ENCODE data around the gene PCDHB11. TPM values are rescaled to one million over a fixed set of nuclear protein-coding genes. Genes with fewer than 3 reads are reported as not detected.
"Not testable (repeated sequence)": the region's sequence is repeated elsewhere in the genome, so short reads cannot be mapped to it uniquely, and the experiment has no call there.

PCDHB11 gene
- total RNA-seq, 1 donor: 1.1 TPM

DNA sequence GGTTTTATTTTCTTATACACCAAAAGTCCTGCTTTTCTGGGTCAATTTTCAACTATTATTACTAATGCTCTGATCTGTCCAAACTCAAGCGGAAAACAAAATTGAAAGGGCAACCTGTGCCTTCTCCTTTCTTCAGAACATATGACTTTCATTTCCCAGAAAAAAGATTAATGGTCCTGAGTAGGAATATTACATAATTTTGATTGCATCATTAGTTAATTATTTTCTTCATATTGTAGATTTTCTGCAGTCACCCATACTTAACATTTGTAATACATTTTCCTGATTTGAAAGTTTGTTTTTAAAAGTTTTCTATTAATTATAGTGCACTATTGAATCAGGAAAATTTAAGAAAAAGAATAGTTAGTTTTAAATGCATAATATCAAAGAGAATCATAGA is 23.5 kb upstream of the PCDHB11 start:
- H3K27me3 ChIP-seq (ENCODE audit: insufficient read depth, low read length): no peaks in the 10 kb centered on the region
- TF ChIP-seq, protein P1, sequence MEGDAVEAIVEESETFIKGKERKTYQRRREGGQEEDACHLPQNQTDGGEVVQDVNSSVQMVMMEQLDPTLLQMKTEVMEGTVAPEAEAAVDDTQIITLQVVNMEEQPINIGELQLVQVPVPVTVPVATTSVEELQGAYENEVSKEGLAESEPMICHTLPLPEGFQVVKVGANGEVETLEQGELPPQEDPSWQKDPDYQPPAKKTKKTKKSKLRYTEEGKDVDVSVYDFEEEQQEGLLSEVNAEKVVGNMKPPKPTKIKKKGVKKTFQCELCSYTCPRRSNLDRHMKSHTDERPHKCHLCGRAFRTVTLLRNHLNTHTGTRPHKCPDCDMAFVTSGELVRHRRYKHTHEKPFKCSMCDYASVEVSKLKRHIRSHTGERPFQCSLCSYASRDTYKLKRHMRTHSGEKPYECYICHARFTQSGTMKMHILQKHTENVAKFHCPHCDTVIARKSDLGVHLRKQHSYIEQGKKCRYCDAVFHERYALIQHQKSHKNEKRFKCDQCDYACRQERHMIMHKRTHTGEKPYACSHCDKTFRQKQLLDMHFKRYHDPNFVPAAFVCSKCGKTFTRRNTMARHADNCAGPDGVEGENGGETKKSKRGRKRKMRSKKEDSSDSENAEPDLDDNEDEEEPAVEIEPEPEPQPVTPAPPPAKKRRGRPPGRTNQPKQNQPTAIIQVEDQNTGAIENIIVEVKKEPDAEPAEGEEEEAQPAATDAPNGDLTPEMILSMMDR (IDR thresholded peaks at IDR 0.05; ENCODE audit: extremely low read depth, low read depth, low read length): no peak
- H3K36me3 ChIP-seq (ENCODE audit: insufficient read depth, low read length): no peaks in the 10 kb centered on the region
- H3K79me2 ChIP-seq (ENCODE audit: insufficient read depth, low read length): no peaks in the 10 kb centered on the region
- H3K4me2 ChIP-seq (ENCODE audit: insufficient read depth, low read length): no peak overlapping the region
- no peak overlapping the region for H2AFZ ChIP-seq (ENCODE audit: low read length)
- H3K27ac ChIP-seq (ENCODE audit: low read depth, low read length): no peak overlapping the region
- H3K4me3 ChIP-seq (ENCODE audit: insufficient read depth, low read length): no peak overlapping the region
- no peak for DNase-seq (ENCODE audit: insufficient read length, low spot score, missing footprints)
- H4K20me1 ChIP-seq (ENCODE audit: insufficient read depth, low read length): no peaks in the 10 kb centered on the region
- H3K4me1 ChIP-seq (ENCODE audit: insufficient read depth, low read length): no peaks in the 10 kb centered on the region
- no peaks in the 10 kb centered on the region for H3K9me3 ChIP-seq (ENCODE audit: low read depth, low read length)

DNA sequence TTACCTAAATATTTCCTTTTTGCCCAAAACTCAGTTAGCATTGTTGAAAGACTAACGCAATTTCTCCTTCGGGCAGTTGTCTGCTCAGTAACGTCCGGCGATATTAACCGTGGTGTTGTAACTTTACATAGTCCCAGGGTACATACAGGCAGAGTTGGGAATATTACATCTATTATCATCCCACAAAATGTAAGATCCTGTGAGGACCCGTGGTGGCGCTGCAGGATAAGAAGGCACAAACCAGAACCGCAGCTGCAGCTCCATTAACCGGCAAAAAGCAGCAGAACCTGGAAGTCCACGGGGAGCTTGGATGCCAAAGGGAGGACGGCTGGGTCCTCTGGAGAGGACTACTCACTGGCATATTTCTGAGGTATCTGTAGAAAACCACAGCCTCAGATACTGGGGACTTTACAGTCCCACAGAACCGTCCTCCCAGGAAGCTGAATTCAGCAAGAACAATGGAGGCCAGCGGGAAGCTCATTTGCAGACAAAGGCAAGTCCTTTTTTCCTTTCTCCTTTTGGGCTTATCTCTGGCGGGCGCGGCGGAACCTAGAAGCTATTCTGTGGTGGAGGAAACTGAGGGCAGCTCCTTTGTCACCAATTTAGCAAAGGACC is 21.7 kb upstream of the PCDHB11 start, which contains the start of gene PCDHB8:
PCDHB8 (plus strand) TSS at position 214 of the 615 bp plus-strand sequence; CDS start at position 459, 245 bp downstream.
- H2AFZ ChIP-seq (ENCODE audit: low read length); DNase-seq (ENCODE audit: insufficient read length, low spot score, missing footprints); H3K4me2 ChIP-seq (ENCODE audit: insufficient read depth, low read length); H3K27ac ChIP-seq (ENCODE audit: low read depth, low read length); H3K27me3 ChIP-seq (ENCODE audit: insufficient read depth, low read length); H3K9me3 ChIP-seq (ENCODE audit: low read depth, low read length); H3K4me3 ChIP-seq (ENCODE audit: insufficient read depth, low read length); H3K79me2 ChIP-seq (ENCODE audit: insufficient read depth, low read length); H3K36me3 ChIP-seq (ENCODE audit: insufficient read depth, low read length); H4K20me1 ChIP-seq (ENCODE audit: insufficient read depth, low read length); H3K4me1 ChIP-seq (ENCODE audit: insufficient read depth, low read length): not testable (repeated sequence)
- TF ChIP-seq, protein P1 (IDR thresholded peaks at IDR 0.05; ENCODE audit: extremely low read depth, low read depth, low read length): peak; percentile 17

DNA sequence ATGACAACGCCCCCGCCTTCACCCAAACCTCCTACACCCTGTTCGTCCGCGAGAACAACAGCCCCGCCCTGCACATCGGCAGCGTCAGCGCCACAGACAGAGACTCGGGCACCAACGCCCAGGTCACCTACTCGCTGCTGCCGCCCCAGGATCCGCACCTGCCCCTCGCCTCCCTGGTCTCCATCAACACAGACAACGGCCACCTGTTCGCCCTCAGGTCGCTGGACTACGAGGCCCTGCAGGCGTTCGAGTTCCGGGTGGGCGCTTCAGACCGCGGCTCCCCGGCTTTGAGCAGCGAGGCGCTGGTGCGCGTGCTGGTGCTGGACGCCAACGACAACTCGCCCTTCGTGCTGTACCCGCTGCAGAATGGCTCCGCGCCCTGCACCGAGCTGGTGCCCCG is 20.1 kb upstream of the PCDHB11 start:
- not testable (repeated sequence) for H2AFZ ChIP-seq (ENCODE audit: low read length); H3K4me2 ChIP-seq (ENCODE audit: insufficient read depth, low read length); H3K79me2 ChIP-seq (ENCODE audit: insufficient read depth, low read length); H3K4me3 ChIP-seq (ENCODE audit: insufficient read depth, low read length); DNase-seq (ENCODE audit: insufficient read length, low spot score, missing footprints); H3K27ac ChIP-seq (ENCODE audit: low read depth, low read length); H3K9me3 ChIP-seq (ENCODE audit: low read depth, low read length); H3K4me1 ChIP-seq (ENCODE audit: insufficient read depth, low read length); H3K27me3 ChIP-seq (ENCODE audit: insufficient read depth, low read length); H3K36me3 ChIP-seq (ENCODE audit: insufficient read depth, low read length); H4K20me1 ChIP-seq (ENCODE audit: insufficient read depth, low read length)

DNA sequence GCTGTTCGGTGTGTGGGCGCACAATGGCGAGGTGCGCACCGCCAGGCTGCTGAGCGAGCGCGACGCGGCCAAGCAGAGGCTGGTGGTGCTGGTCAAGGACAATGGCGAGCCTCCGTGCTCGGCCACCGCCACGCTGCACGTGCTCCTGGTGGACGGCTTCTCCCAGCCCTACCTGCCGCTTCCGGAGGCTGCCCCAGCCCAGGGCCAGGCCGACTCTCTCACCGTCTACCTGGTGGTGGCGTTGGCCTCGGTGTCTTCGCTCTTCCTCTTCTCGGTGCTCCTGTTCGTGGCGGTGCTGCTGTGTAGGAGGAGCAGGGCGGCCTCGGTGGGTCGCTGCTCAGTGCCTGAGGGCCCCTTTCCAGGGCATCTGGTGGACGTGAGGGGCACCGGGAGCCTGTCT is 19.6 kb upstream of the PCDHB11 start:
- H3K9me3 ChIP-seq (ENCODE audit: low read depth, low read length); H4K20me1 ChIP-seq (ENCODE audit: insufficient read depth, low read length); H3K79me2 ChIP-seq (ENCODE audit: insufficient read depth, low read length); H3K27me3 ChIP-seq (ENCODE audit: insufficient read depth, low read length); H3K4me2 ChIP-seq (ENCODE audit: insufficient read depth, low read length); H2AFZ ChIP-seq (ENCODE audit: low read length); H3K4me1 ChIP-seq (ENCODE audit: insufficient read depth, low read length); H3K36me3 ChIP-seq (ENCODE audit: insufficient read depth, low read length); H3K27ac ChIP-seq (ENCODE audit: low read depth, low read length); H3K4me3 ChIP-seq (ENCODE audit: insufficient read depth, low read length); DNase-seq (ENCODE audit: insufficient read length, low spot score, missing footprints): not testable (repeated sequence)

DNA sequence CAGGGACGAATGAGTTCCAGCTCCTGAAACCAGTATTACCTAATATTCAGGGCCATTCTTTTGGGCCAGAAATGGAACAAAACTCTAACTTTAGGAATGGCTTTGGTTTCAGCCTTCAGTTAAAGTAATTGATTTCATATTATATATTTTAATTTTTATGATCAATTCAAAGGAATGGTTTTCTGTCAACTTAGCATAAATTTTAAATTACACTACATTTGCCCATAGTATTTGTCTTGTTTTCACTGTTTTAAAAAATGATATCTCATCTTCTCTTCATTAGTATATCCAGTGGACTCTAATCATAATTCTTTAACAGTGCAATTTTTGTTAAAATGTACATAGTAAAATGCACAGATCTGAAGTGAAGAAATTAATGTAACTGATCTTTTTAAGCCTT is 19.1 kb upstream of the PCDHB11 start:
- no peak for DNase-seq (ENCODE audit: insufficient read length, low spot score, missing footprints)
- Histone ChIP-seq H3K9me3 (ENCODE audit: low read depth, low read length) (no peaks in the 10 kb centered on the region), H3K27me3 (ENCODE audit: insufficient read depth, low read length) (no peaks in the 10 kb centered on the region), H3K36me3 (ENCODE audit: insufficient read depth, low read length) (no peaks in the 10 kb centered on the region), H4K20me1 (ENCODE audit: insufficient read depth, low read length) (no peaks in the 10 kb centered on the region), H3K4me2 (ENCODE audit: insufficient read depth, low read length) (no peak overlapping the region), H3K79me2 (ENCODE audit: insufficient read depth, low read length) (no peaks in the 10 kb centered on the region), H2AFZ (ENCODE audit: low read length) (no peak overlapping the region), H3K4me1 (ENCODE audit: insufficient read depth, low read length) (no peaks in the 10 kb centered on the region), H3K4me3 (ENCODE audit: insufficient read depth, low read length) (no peak overlapping the region), H3K27ac (ENCODE audit: low read depth, low read length) (no peak overlapping the region)
- TF ChIP-seq, protein P1 (IDR thresholded peaks at IDR 0.05; ENCODE audit: extremely low read depth, low read depth, low read length): no peak
